ENCODE measurements around the gene SMIM28. TPM values are rescaled to one million over a fixed set of nuclear protein-coding genes. Genes with fewer than 3 reads are reported as not detected.
"Not testable (repeated sequence)": the region's sequence is repeated elsewhere in the genome, so short reads cannot be mapped to it uniquely, and the experiment has no call there.

The SMIM28 gene
- total RNA-seq, 1 donor from 2014 or later, result not detected

- no peaks in the 10 kb centered on the region for H3K36me3 Mint-ChIP-seq
- no peaks in the 10 kb centered on the region for H3K9me3 Mint-ChIP-seq
- DNase-seq (ENCODE audit: low spot score in 2 of 2, unreplicated experiment in 2 of 2), result no peak
- TF ChIP-seq CTCF (IDR thresholded peaks at IDR 0.05; ENCODE audit: unreplicated experiment), result no peak
- no peak overlapping the region for H3K27ac Mint-ChIP-seq
- no peak overlapping the region for H3K4me3 Mint-ChIP-seq
- peaks cover 26% of the 10 kb centered on the region for H3K4me1 Mint-ChIP-seq
- H3K27me3 Mint-ChIP-seq (ENCODE audit: low read depth), result no peaks in the 10 kb centered on the region
Observed at GRCh38 chr6:138345565-138346285, 32.0 kb upstream of the SMIM28 start.

GRCh38 chr6:138346302-138347195 is 31.2 kb upstream of the SMIM28 start:
- Mint-ChIP-seq H3K4me3 (no peak overlapping the region), H3K9me3 (no peaks in the 10 kb centered on the region), H3K36me3 (no peaks in the 10 kb centered on the region), H3K27ac (peak overlapping the region; percentile 60), H3K4me1 (peaks cover 27% of the 10 kb centered on the region), H3K27me3 (ENCODE audit: low read depth) (no peaks in the 10 kb centered on the region)
- no peak for DNase-seq (ENCODE audit: low spot score in 2 of 2, unreplicated experiment in 2 of 2)
- no peak for TF ChIP-seq CTCF (IDR thresholded peaks at IDR 0.05; ENCODE audit: unreplicated experiment)

- Mint-ChIP-seq H3K9me3 (no peaks in the 10 kb centered on the region), H3K27ac (no peak overlapping the region), H3K4me3 (no peak overlapping the region), H3K4me1 (peaks cover 31% of the 10 kb centered on the region), H3K27me3 (ENCODE audit: low read depth) (no peaks in the 10 kb centered on the region), H3K36me3 (no peaks in the 10 kb centered on the region)
- DNase-seq (ENCODE audit: low spot score in 2 of 2, unreplicated experiment in 2 of 2), result no peak
- TF ChIP-seq CTCF (IDR thresholded peaks at IDR 0.05; ENCODE audit: unreplicated experiment), result no peak
Observed at GRCh38 chr6:138347864-138348263, 29.8 kb upstream of the SMIM28 start.

- TF ChIP-seq CTCF (IDR thresholded peaks at IDR 0.05; ENCODE audit: unreplicated experiment), result no peak
- no peak overlapping the region for H3K27ac Mint-ChIP-seq
- H3K9me3 Mint-ChIP-seq, result peaks cover 4% of the 10 kb centered on the region
- peaks cover 34% of the 10 kb centered on the region for H3K4me1 Mint-ChIP-seq
- no peaks in the 10 kb centered on the region for H3K27me3 Mint-ChIP-seq (ENCODE audit: low read depth)
- H3K36me3 Mint-ChIP-seq, result no peaks in the 10 kb centered on the region
- no peak for DNase-seq (ENCODE audit: low spot score in 2 of 2, unreplicated experiment in 2 of 2)
- H3K4me3 Mint-ChIP-seq, result no peak overlapping the region
Observed at GRCh38 chr6:138349891-138350290, 27.8 kb upstream of the SMIM28 start.

GRCh38 chr6:138357928-138358327 is 19.8 kb upstream of the SMIM28 start:
- Mint-ChIP-seq H3K4me1 (peaks cover 8% of the 10 kb centered on the region), H3K36me3 (no peaks in the 10 kb centered on the region), H3K27me3 (ENCODE audit: low read depth) (no peaks in the 10 kb centered on the region), H3K9me3 (peaks cover 11% of the 10 kb centered on the region), H3K27ac (no peak overlapping the region), H3K4me3 (no peak overlapping the region)
- no peak for DNase-seq (ENCODE audit: low spot score in 2 of 2, unreplicated experiment in 2 of 2)
- no peak for TF ChIP-seq CTCF (IDR thresholded peaks at IDR 0.05; ENCODE audit: unreplicated experiment)

GRCh38 chr6:138368684-138369083 is 9.0 kb upstream of the SMIM28 start:
- H3K4me1 Mint-ChIP-seq, result peaks cover 25% of the 10 kb centered on the region
- DNase-seq (ENCODE audit: low spot score in 2 of 2, unreplicated experiment in 2 of 2); H3K27ac Mint-ChIP-seq; H3K27me3 Mint-ChIP-seq (ENCODE audit: low read depth); H3K9me3 Mint-ChIP-seq; H3K36me3 Mint-ChIP-seq; H3K4me3 Mint-ChIP-seq: not testable (repeated sequence)

All from mesothelial cell of epicardium (in vitro differentiated cells).